Panc1 (cell line): ENCODE data around the gene GSG1. TPM values are rescaled to one million over a fixed set of nuclear protein-coding genes. Genes with fewer than 3 reads are reported as not detected.

Source experiments
- ATAC-seq: fragments of 200-7000 bp; cut with Tn5 transposase; 2 replicates; pipeline ENCODE4 v1.9.1; 2020; ENCODE audit warnings: mild to moderate bottlenecking, moderate library complexity
- BruUV-seq: library from RNA; stranded (reverse); fragments of 400-500 nt; replicated peaks from 2 replicates; lab custom pipeline; 2021; lab: Mats Ljungman, UMichigan
- CTCF ChIA-PET: fragments of 300-600 bp; sonication (Branson Sonifier 250); formaldehyde crosslinking; loops from one replicate; lab custom pipeline; 2022; ENCODE audit warnings: antibody characterized with exemption; lab: Charles Lee
- POLR2A ChIA-PET: fragments of 300-600 bp; sonication (Branson Sonifier 250); formaldehyde crosslinking; loops from one replicate; lab custom pipeline; 2022; ENCODE audit warnings: antibody characterized with exemption; lab: Charles Lee
- DNase-seq: peaks from one replicate; pipeline ENCODE4 v3.0.0-alpha.2; 2010; ENCODE audit warnings: low read depth, low spot score
- H3K27ac ChIP-seq: 2 replicates; pipeline ENCODE4 v1.5.1; 2011; ENCODE audit warnings: mild to moderate bottlenecking, low read length, inconsistent platforms
- H3K27me3 ChIP-seq: fragments of 200-500 bp; sonication (Bioruptor generic); 2 replicates; pipeline ENCODE4 v1.6.0; 2014; ENCODE audit warnings: low read length, inconsistent platforms; ENCODE audit not compliant: control insufficient read depth, insufficient read depth
- H3K36me3 ChIP-seq: fragments of 200-500 bp; sonication (Bioruptor generic); 2 replicates; pipeline ENCODE4 v1.5.1; 2014; ENCODE audit warnings: inconsistent platforms, mild to moderate bottlenecking, low read length, moderate library complexity; ENCODE audit not compliant: control insufficient read depth, insufficient read depth
- H3K4me1 ChIP-seq: 2 replicates; pipeline ENCODE4 v1.5.1; 2011; ENCODE audit warnings: inconsistent platforms, mild to moderate bottlenecking, low read length, moderate library complexity; ENCODE audit not compliant: control insufficient read depth, insufficient read depth
- H3K4me3 ChIP-seq, 2 experiments: 2 replicates each; pipeline ENCODE4 v1.5.1; 2011 to 2012; ENCODE audit warnings: low read depth in 2 of 2, low read length in 2 of 2, mild to moderate bottlenecking in 2 of 2, inconsistent platforms in 1 of 2, moderate library complexity in 1 of 2
- H3K9me3 ChIP-seq: fragments of 200-500 bp; sonication (Bioruptor generic); 2 replicates; pipeline ENCODE4 v1.5.1; 2014; ENCODE audit warnings: low read depth, mild to moderate bottlenecking, inconsistent platforms, low read length, moderate library complexity; ENCODE audit not compliant: control insufficient read depth, insufficient read depth
- POLR2AphosphoS5 ChIP-seq: IDR thresholded peaks from 2 replicates; pipeline ENCODE4 v1.6.1; 2012; ENCODE audit warnings: mild to moderate bottlenecking, low read depth, low read length, moderate library complexity
- SIN3A ChIP-seq: IDR thresholded peaks from 2 replicates; pipeline ENCODE4 v1.6.1; 2012; ENCODE audit warnings: low read depth, mild to moderate bottlenecking, low read length, moderate library complexity, borderline replicate concordance; ENCODE audit not compliant: insufficient read depth
- TCF7L2 ChIP-seq: IDR thresholded peaks from 2 replicates; pipeline ENCODE4 v1.6.1; 2011; ENCODE audit warnings: mild to moderate bottlenecking, low read depth, low read length, inconsistent platforms
- in situ Hi-C: cut with HindIII; loops from 2 replicates; pipeline ENCODE4 v1.10.0; 2016; ENCODE audit warnings: low sequenced_read_pairs, low pct_unique_long_range_greater_than_20kb
- intact Hi-C: fragments of 100-400 bp; cut with micrococcal nuclease; formaldehyde crosslinking; loops from one replicate; pipeline ENCODE4 v1.10.0; 2022; ENCODE audit not compliant: unreplicated experiment
- total RNA-seq: library from RNA; stranded (reverse); gene quantifications from one replicate; pipeline ENCODE4 v1.2.1, GENCODE V29; 2021; ENCODE audit not compliant: unreplicated experiment
- TF ChIP-seq, protein P1 (sequence below), 2 experiments: IDR thresholded peaks; 2 replicates each; pipeline ENCODE4 v1.6.1; 2011 to 2012; ENCODE audit warnings: low read depth in 2 of 2, control low read depth in 1 of 2, low read length in 1 of 2, mild to moderate bottlenecking in 1 of 2, moderate library complexity in 1 of 2; ENCODE audit not compliant: insufficient read depth in 1 of 2
- TF ChIP-seq, protein P2 (sequence below): fragments of 450-650 bp; IDR thresholded peaks from 2 replicates; pipeline ENCODE4 v1.5.1; 2017; ENCODE audit warnings: mild to moderate bottlenecking

Gene GSG1
- total RNA-seq, 1 experiment from 2014 or later, result not detected

DNA sequence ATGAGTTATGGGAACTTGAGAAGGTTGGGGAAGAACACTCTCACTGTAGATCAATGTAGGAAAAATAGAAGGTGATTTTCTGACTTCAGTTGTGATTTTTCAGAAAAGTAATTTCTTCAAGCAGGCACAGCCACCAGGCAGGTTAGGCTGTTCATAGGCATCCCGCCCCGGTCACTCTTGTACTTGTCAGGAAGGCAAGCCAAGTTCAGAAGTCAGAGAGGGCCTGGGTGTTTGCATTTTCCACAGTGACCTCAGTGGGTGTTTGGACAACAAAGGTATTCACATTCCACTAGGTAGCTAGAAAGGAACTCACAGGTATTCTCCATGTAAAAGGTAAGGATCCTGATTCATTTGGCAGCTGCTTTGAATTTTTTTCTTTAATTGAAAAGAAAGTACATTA lies 62.2 kb downstream of the GSG1 start:
- no peaks in the 10 kb centered on the region for H3K4me1 ChIP-seq
- CTCF ChIA-PET, result no interaction called here
- no peaks in the 10 kb centered on the region for H3K36me3 ChIP-seq
- TF ChIP-seq POLR2AphosphoS5 (no peak), SIN3A (no peak)
- TF ChIP-seq, protein P1, sequence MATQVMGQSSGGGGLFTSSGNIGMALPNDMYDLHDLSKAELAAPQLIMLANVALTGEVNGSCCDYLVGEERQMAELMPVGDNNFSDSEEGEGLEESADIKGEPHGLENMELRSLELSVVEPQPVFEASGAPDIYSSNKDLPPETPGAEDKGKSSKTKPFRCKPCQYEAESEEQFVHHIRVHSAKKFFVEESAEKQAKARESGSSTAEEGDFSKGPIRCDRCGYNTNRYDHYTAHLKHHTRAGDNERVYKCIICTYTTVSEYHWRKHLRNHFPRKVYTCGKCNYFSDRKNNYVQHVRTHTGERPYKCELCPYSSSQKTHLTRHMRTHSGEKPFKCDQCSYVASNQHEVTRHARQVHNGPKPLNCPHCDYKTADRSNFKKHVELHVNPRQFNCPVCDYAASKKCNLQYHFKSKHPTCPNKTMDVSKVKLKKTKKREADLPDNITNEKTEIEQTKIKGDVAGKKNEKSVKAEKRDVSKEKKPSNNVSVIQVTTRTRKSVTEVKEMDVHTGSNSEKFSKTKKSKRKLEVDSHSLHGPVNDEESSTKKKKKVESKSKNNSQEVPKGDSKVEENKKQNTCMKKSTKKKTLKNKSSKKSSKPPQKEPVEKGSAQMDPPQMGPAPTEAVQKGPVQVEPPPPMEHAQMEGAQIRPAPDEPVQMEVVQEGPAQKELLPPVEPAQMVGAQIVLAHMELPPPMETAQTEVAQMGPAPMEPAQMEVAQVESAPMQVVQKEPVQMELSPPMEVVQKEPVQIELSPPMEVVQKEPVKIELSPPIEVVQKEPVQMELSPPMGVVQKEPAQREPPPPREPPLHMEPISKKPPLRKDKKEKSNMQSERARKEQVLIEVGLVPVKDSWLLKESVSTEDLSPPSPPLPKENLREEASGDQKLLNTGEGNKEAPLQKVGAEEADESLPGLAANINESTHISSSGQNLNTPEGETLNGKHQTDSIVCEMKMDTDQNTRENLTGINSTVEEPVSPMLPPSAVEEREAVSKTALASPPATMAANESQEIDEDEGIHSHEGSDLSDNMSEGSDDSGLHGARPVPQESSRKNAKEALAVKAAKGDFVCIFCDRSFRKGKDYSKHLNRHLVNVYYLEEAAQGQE (IDR thresholded peaks at IDR 0.05; ENCODE audit: insufficient read depth in 1 of 2, low read depth in 2 of 2, low read length in 1 of 2), result no peak
- TF ChIP-seq, protein P2, sequence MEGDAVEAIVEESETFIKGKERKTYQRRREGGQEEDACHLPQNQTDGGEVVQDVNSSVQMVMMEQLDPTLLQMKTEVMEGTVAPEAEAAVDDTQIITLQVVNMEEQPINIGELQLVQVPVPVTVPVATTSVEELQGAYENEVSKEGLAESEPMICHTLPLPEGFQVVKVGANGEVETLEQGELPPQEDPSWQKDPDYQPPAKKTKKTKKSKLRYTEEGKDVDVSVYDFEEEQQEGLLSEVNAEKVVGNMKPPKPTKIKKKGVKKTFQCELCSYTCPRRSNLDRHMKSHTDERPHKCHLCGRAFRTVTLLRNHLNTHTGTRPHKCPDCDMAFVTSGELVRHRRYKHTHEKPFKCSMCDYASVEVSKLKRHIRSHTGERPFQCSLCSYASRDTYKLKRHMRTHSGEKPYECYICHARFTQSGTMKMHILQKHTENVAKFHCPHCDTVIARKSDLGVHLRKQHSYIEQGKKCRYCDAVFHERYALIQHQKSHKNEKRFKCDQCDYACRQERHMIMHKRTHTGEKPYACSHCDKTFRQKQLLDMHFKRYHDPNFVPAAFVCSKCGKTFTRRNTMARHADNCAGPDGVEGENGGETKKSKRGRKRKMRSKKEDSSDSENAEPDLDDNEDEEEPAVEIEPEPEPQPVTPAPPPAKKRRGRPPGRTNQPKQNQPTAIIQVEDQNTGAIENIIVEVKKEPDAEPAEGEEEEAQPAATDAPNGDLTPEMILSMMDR, result no peak
- BruUV-seq, result no TSS peak
- H3K27ac ChIP-seq, result no peak overlapping the region
- H3K27me3 ChIP-seq, result no peaks in the 10 kb centered on the region
- H3K9me3 ChIP-seq, result no peaks in the 10 kb centered on the region
- no peak for ATAC-seq
- DNase-seq, result no peak
- in situ Hi-C loops, result no loop called here
- intact Hi-C loops, result no loop called here
- no peak overlapping the region for H3K4me3 ChIP-seq
- POLR2A ChIA-PET, result no interaction called here

DNA sequence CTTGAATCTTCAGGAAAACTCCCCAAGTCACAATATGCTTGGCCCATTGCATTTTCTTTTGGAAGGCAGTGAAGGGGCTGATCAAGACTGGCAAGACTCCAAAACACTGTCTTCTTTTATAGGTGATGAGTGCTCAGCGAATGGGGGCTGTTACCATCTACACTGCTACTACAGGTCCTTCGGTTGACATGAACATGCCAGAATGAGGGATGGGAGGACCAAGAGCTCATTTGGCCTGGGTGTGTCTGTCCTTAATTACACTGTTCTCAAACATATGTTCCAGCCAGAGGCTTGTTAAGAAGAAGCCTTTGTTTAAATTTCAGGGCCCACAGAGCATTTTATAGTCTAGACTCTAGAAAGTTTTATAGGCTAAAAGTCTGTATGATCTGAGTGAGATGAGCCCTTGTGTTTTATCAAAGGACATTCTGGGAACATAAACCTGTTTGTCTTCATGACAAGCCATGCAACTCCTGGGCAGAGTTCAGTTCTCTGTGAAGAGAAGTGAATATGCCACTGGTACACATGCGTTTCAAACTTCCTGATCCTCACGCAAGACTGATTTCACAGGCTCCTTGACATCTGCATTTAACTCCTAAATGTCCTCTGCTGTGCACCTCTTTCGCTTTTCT lies 64.0 kb downstream of the GSG1 start:
- intact Hi-C loops (no loop called here), in situ Hi-C loops (no loop called here)
- no peaks in the 10 kb centered on the region for H3K36me3 ChIP-seq
- no TSS peak for BruUV-seq
- H3K27me3 ChIP-seq, result no peaks in the 10 kb centered on the region
- CTCF ChIA-PET, result no interaction called here
- TF ChIP-seq POLR2AphosphoS5, result no peak
- TF ChIP-seq, protein P1 (IDR thresholded peaks at IDR 0.05; ENCODE audit: insufficient read depth in 1 of 2, low read depth in 2 of 2, low read length in 1 of 2), result no peak
- TF ChIP-seq TCF7L2, result no peak
- TF ChIP-seq, protein P2, result no peak
- no peak for TF ChIP-seq SIN3A
- no peak overlapping the region for H3K27ac ChIP-seq
- no peak overlapping the region for H3K4me3 ChIP-seq
- no peak for DNase-seq
- ATAC-seq, result no peak
- no peaks in the 10 kb centered on the region for H3K4me1 ChIP-seq
- POLR2A ChIA-PET, result no interaction called here
- no peaks in the 10 kb centered on the region for H3K9me3 ChIP-seq
